ENCODE results near the gene PHTF2. TPM values are rescaled to one million over a fixed set of nuclear protein-coding genes. Genes with fewer than 3 reads are reported as not detected.

PHTF2 gene
- total RNA-seq, 2 donors from 2014 or later: 39.4 to 45.9 TPM

DNA sequence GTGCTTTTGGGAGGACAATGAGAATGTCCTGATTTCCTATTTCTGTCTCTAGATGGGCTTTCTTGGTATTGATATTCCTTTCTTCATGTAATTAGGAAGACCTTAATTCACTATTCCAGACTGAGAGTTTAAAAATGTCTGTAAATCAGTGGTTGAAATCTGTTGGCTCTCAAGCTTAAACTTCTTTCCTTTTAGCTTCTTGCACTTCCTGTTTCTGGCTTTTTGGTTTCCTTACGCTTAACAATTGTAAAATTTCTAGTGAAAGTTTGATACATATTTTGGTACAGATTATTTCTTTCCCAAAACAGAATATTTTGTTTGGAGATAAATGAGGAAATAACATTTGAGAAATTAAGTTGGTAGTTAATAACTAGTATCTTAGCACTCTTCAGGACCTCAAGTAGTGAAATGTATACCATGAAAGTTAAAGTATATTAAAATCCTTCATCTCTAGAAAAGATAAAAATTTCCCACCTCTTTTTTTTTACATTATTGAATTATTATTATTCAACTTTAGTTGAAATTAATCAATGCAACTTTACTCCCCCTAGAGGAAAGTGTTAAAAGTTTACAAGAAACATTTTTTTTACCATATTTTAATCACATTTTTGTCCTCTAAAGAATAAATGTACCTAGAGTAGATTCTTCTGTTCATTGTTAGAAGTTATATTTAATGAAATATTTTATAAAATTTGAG is 137.2 kb downstream of the PHTF2 start:
- DNase-seq (ENCODE audit: low spot score) (no peak), ATAC-seq (ENCODE audit: insufficient number of reproducible peaks, low FRiP score, low read depth) (no peak)
- no peak overlapping the region for H3K4me3 ChIP-seq
- no peaks in the 10 kb centered on the region for H3K36me3 ChIP-seq
- H3K9me3 ChIP-seq: no peaks in the 10 kb centered on the region
- H3K4me1 ChIP-seq (ENCODE audit: control insufficient read depth in 1 of 2, low read depth in 2 of 2): no peaks in the 10 kb centered on the region
- no peaks in the 10 kb centered on the region for H3K27me3 ChIP-seq (replicated peaks; ENCODE audit: insufficient read depth)
- H3K27ac ChIP-seq: no peak overlapping the region
- TF ChIP-seq, protein P1, sequence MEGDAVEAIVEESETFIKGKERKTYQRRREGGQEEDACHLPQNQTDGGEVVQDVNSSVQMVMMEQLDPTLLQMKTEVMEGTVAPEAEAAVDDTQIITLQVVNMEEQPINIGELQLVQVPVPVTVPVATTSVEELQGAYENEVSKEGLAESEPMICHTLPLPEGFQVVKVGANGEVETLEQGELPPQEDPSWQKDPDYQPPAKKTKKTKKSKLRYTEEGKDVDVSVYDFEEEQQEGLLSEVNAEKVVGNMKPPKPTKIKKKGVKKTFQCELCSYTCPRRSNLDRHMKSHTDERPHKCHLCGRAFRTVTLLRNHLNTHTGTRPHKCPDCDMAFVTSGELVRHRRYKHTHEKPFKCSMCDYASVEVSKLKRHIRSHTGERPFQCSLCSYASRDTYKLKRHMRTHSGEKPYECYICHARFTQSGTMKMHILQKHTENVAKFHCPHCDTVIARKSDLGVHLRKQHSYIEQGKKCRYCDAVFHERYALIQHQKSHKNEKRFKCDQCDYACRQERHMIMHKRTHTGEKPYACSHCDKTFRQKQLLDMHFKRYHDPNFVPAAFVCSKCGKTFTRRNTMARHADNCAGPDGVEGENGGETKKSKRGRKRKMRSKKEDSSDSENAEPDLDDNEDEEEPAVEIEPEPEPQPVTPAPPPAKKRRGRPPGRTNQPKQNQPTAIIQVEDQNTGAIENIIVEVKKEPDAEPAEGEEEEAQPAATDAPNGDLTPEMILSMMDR (IDR thresholded peaks at IDR 0.05): peak; percentile 33

GRCh38 chr7:77940647-77941046 is 142.1 kb downstream of the PHTF2 start:
- Histone ChIP-seq H3K27ac (no peak overlapping the region), H3K9me3 (no peaks in the 10 kb centered on the region), H3K36me3 (peaks cover 3% of the 10 kb centered on the region), H3K4me3 (no peak overlapping the region), H3K27me3 (replicated peaks; ENCODE audit: insufficient read depth) (no peaks in the 10 kb centered on the region), H3K4me1 (ENCODE audit: control insufficient read depth in 1 of 2, low read depth in 2 of 2) (no peaks in the 10 kb centered on the region)
- TF ChIP-seq, protein P1 (IDR thresholded peaks at IDR 0.05): peak; percentile 62
- ATAC-seq (ENCODE audit: insufficient number of reproducible peaks, low FRiP score, low read depth): no peak
- no peak for DNase-seq (ENCODE audit: low spot score)

- Histone ChIP-seq H3K9me3 (no peaks in the 10 kb centered on the region), H3K27ac (no peak overlapping the region), H3K4me3 (no peak overlapping the region), H3K4me1 (ENCODE audit: control insufficient read depth in 1 of 2, low read depth in 2 of 2) (no peaks in the 10 kb centered on the region), H3K36me3 (peaks cover 3% of the 10 kb centered on the region), H3K27me3 (replicated peaks; ENCODE audit: insufficient read depth) (no peaks in the 10 kb centered on the region)
- ATAC-seq (ENCODE audit: insufficient number of reproducible peaks, low FRiP score, low read depth) (no peak), DNase-seq (ENCODE audit: low spot score) (no peak)
- TF ChIP-seq, protein P1 (IDR thresholded peaks at IDR 0.05): no peak
These were observed 143.9 kb downstream of the PHTF2 start for GRCh38 chr7:77942431-77942830.

GRCh38 chr7:77944183-77945182 is 145.9 kb downstream of the PHTF2 start:
- H3K27me3 ChIP-seq (replicated peaks; ENCODE audit: insufficient read depth): no peaks in the 10 kb centered on the region
- H3K4me1 ChIP-seq (ENCODE audit: control insufficient read depth in 1 of 2, low read depth in 2 of 2): no peaks in the 10 kb centered on the region
- peaks cover 3% of the 10 kb centered on the region for H3K36me3 ChIP-seq
- H3K27ac ChIP-seq: no peak overlapping the region
- no peak overlapping the region for H3K4me3 ChIP-seq
- DNase-seq (ENCODE audit: low spot score) (no peak), ATAC-seq (ENCODE audit: insufficient number of reproducible peaks, low FRiP score, low read depth) (no peak)
- no peaks in the 10 kb centered on the region for H3K9me3 ChIP-seq
- TF ChIP-seq, protein P1 (IDR thresholded peaks at IDR 0.05): no peak

GRCh38 chr7:77950548-77950947 is 152.0 kb downstream of the PHTF2 start:
- Histone ChIP-seq H3K4me3 (no peak overlapping the region), H3K36me3 (no peaks in the 10 kb centered on the region), H3K27ac (no peak overlapping the region), H3K27me3 (replicated peaks; ENCODE audit: insufficient read depth) (no peaks in the 10 kb centered on the region), H3K9me3 (no peaks in the 10 kb centered on the region), H3K4me1 (ENCODE audit: control insufficient read depth in 1 of 2, low read depth in 2 of 2) (no peaks in the 10 kb centered on the region)
- DNase-seq (ENCODE audit: low spot score) (no peak), ATAC-seq (ENCODE audit: insufficient number of reproducible peaks, low FRiP score, low read depth) (no peak)
- TF ChIP-seq, protein P1 (IDR thresholded peaks at IDR 0.05): no peak
